Measurements from ENCODE around the gene CPN2.

The CPN2 gene

GRCh38 chr3:194332858-194333211 is 18.3 kb downstream of the CPN2 start:
- in situ Hi-C loops (cut with HindIII; ENCODE audit: low sequenced_read_pairs) = loop anchor here (5.0 to 25.0 kb wide), 2 partner anchors 74 to 671 kb away; no protein-coding TSS in a partner anchor

DNA sequence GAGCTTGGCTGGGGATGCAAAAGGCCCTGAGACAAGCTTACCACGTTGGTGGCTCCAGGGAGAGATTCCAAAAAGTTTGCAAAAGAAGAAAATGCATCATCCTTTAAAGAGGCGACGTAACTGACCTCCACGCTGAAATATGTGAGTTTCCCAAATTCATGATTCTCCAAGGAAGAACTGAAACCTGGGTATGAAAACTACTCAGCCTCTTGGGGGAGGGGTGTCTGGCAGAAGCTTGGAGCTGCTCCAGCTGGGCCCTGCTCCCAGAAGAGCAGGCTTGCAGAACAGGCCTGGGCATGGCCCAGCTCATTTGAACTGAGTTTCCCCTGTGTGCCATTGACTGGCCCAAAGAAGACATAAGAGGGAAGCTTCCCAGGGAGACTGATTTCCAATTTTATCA is 20.5 kb downstream of the CPN2 start:
- in situ Hi-C loops (cut with HindIII; ENCODE audit: low sequenced_read_pairs) = loop anchor here (5.0 to 25.0 kb wide), 2 partner anchors 77 to 668 kb away; no protein-coding TSS in a partner anchor

DNA sequence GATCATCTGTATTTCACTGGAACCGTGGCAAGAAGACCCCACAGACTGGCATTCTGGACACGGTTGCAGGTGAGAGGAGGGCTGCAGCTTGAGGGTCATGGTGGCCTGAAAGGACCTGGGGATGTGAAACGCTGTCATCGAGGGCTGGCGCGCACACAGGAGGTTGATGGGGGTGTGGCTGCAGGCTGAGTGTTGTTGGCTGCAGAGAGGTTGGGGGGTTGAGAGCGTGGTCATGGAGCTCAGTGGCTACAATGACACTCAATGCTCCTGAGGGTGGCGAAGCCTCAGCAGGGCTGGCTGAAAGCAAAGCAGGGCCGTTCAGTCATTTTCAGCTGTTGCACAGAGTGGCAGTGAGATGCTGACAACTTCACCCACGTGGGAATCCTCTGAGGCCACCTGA is 21.0 kb downstream of the CPN2 start:
- in situ Hi-C loops (cut with HindIII; ENCODE audit: low sequenced_read_pairs) = loop anchor here (5.0 to 25.0 kb wide), 2 partner anchors 77 to 668 kb away; no protein-coding TSS in a partner anchor

DNA sequence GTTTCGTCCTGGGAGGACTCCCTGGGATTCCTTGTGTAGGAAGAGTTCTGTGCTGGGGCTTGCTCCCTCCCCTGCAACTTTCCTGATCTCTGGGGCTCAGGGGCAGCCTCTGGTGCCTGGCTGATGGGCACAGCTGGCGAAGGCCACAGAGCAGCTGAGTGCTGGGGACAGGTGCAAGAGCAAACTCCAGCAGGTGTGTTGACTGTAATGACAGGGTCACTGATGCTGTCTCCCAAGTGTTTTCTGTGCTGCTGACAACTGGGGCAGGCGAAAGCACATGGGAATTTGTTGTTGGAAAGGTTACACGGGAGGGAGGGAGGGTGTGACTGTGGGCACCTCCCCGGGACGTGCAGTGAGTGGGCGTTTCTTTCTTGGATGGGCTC is 21.6 kb downstream of the CPN2 start:
- in situ Hi-C loops (cut with HindIII; ENCODE audit: low sequenced_read_pairs) = loop anchor here (25.0 kb wide), 1 partner anchor 667 kb away; no protein-coding TSS in a partner anchor

GRCh38 chr3:194328942-194329582 is 22.1 kb downstream of the CPN2 start:
- in situ Hi-C loops (cut with HindIII; ENCODE audit: low sequenced_read_pairs) = loop anchor here (25.0 kb wide), 1 partner anchor 667 kb away; no protein-coding TSS in a partner anchor

GRCh38 chr3:194328053-194328657 is 23.0 kb downstream of the CPN2 start:
- in situ Hi-C loops (cut with HindIII; ENCODE audit: low sequenced_read_pairs) = loop anchor here (25.0 kb wide), 1 partner anchor 666 kb away; no protein-coding TSS in a partner anchor

DNA sequence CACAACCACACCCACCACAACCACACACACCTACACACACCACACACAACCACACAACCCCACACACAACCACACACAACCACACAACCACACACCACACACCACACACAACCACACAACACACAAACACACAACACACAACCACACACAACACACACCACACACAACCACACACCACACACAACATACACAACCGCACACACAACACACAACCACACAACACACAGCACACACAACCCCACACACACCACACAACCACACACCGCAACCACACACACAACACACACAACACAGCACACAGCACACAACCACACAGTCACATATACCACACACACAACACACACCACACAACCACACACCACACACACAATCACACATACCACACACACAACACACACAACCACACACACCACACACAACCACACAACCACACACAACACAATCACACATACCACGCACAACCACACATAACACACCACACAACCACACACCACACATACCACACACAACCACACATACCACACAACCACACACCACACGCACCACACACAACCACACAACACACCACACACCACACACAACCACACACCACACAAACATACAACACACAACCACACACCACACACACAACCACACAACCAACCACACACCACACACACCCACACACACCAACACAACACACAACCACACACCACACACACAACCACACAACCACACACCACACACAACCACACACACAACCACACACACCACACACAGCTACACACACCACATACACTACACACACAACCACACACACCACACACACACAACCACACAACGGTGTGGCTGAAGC is 23.7 kb downstream of the CPN2 start:
- in situ Hi-C loops (cut with HindIII; ENCODE audit: low sequenced_read_pairs) = loop anchor here (25.0 kb wide), 1 partner anchor 665 kb away; no protein-coding TSS in a partner anchor

DNA sequence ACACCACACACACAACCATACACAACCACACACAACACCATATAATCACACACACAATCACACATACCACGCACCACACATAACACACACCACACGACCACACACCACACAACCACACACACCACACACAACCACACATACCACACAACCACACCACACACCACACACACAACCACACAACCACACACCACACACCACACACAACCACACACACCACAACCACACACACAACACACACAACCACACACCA is 24.2 kb downstream of the CPN2 start:
- in situ Hi-C loops (cut with HindIII; ENCODE audit: low sequenced_read_pairs) = loop anchor here (25.0 kb wide), 1 partner anchor 665 kb away; no protein-coding TSS in a partner anchor

GRCh38 chr3:194326192-194326967 is 24.7 kb downstream of the CPN2 start:
- in situ Hi-C loops (cut with HindIII; ENCODE audit: low sequenced_read_pairs) = loop anchor here (25.0 kb wide), 1 partner anchor 664 kb away; no protein-coding TSS in a partner anchor

GRCh38 chr3:194325424-194326153 is 25.5 kb downstream of the CPN2 start:
- in situ Hi-C loops (cut with HindIII; ENCODE audit: low sequenced_read_pairs) = loop anchor here (25.0 kb wide), 1 partner anchor 663 kb away; no protein-coding TSS in a partner anchor

GRCh38 chr3:194324823-194325327 is 26.3 kb downstream of the CPN2 start:
- in situ Hi-C loops (cut with HindIII; ENCODE audit: low sequenced_read_pairs) = loop anchor here (25.0 kb wide), 1 partner anchor 663 kb away; no protein-coding TSS in a partner anchor

- in situ Hi-C loops (cut with HindIII; ENCODE audit: low sequenced_read_pairs) = no loop called here
These were observed 27.1 kb downstream of the CPN2 start for GRCh38 chr3:194323785-194324735.

GRCh38 chr3:194322678-194323211 is 28.4 kb downstream of the CPN2 start:
- in situ Hi-C loops (cut with HindIII; ENCODE audit: low sequenced_read_pairs) = no loop called here

GRCh38 chr3:194321693-194322640 is 29.2 kb downstream of the CPN2 start:
- in situ Hi-C loops (cut with HindIII; ENCODE audit: low sequenced_read_pairs) = no loop called here

DNA sequence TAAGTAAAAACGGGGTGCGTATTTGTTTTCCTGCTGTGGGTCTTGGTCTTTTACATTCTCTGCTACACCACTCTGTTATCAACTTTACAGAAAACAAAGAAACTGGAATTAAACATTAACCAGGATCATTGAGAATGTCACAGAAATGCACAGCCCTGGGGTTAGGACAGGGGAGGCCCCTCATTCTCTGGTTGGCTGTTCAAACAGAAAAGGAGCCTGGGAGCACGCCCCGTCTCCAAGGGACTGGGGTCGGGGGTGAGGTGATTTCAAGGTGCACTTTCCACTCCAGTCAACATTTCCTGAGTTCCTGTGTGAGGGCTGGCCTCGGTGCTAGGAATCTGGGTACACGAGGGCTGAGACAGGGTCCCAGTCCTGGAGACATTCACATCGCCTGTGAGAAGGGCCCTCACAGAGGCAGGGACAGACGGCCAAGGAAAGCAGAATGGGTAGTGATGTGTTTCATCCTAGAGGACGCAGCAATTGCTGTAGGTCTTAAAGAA is 30.3 kb downstream of the CPN2 start:
- in situ Hi-C loops (cut with HindIII; ENCODE audit: low sequenced_read_pairs) = no loop called here

DNA sequence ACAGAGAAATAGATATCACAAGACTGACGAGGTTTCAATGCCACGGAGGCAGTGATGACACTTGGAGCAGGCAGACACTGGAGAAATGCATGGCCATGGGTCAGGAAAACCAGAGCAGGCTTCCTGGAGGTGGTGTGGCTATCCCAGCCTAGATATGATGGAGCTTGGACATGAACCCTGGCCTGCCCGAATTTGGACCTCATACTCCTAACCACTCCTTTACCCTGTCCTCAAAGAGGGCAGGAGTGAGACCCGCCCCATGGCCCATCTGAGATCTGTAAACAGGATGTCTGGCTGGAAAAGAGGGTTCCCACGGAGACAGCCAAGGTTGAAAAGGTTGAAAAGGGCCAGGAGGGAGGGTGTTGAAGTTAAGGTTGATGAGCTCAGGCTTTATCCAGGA is 31.0 kb downstream of the CPN2 start:
- in situ Hi-C loops (cut with HindIII; ENCODE audit: low sequenced_read_pairs) = no loop called here

DNA sequence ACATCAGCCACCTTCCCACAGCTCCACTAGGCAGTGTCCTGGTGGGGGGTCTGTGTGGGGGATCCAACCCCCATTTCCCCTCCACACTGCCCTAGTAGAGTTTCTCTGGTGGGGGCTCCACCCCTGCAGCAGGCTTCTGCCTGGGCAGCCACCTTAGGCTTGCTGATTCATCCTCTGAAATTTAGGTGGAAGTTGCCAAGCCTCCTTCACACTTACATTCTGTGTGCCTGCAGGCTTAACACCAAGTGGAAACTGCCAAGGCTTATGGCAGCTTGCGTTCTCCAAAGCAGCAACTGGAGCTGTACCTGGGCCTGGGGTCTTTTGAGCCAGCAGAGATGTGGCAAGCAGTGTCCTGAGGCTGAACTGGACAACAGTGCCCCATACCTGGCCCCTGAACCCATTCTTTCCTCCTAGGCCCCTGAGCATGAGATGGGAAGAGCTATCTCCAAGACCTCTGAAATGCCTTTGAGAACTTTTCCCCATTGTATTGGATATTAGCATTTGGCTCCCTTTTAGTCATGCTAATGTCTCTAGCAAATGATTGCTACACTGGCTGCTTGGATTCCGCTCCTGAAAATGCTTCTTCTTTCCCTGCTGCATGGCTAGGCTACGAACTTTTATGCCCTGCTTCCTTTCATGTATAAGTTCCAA is 32.5 kb downstream of the CPN2 start:
- in situ Hi-C loops (cut with HindIII; ENCODE audit: low sequenced_read_pairs) = no loop called here
